Measurements from ENCODE around the gene NEDD9.
A peak's percentile ranks its signal among the peaks of the same experiment; 100 is the strongest.

NEDD9 gene

GRCh38 chr6:11232193-11232769, at the start of gene NEDD9:
TSS of gene NEDD9 (minus strand) at chr6:11232668. CDS start at chr6:11232515, 153 bp downstream.
- DNase-seq (ENCODE audit: low spot score) = peak; percentile 92

GRCh38 chr6:11282245-11282644, 49.8 kb upstream of the NEDD9 start:
- DNase-seq (ENCODE audit: low spot score) = no peak

- no peak for DNase-seq (ENCODE audit: low spot score)
Observed at GRCh38 chr6:11280394-11280793, 47.9 kb upstream of the NEDD9 start.

- no peak for DNase-seq (ENCODE audit: low spot score)
Observed at GRCh38 chr6:11279284-11279689, 46.8 kb upstream of the NEDD9 start.

- DNase-seq (ENCODE audit: low spot score) = no peak
Observed at GRCh38 chr6:11278207-11278559, 45.7 kb upstream of the NEDD9 start.

GRCh38 chr6:11277275-11278206, 45.1 kb upstream of the NEDD9 start:
- peak; percentile 62 for DNase-seq (ENCODE audit: low spot score)

GRCh38 chr6:11276911-11277274, 44.4 kb upstream of the NEDD9 start:
- DNase-seq (ENCODE audit: low spot score) = no peak

- DNase-seq (ENCODE audit: low spot score) = no peak
Observed at GRCh38 chr6:11276228-11276627, 43.8 kb upstream of the NEDD9 start.

- no peak for DNase-seq (ENCODE audit: low spot score)
Observed at GRCh38 chr6:11275598-11275997, 43.1 kb upstream of the NEDD9 start.

- no peak for DNase-seq (ENCODE audit: low spot score)
Observed at GRCh38 chr6:11273406-11274065, 41.1 kb upstream of the NEDD9 start.

- no peak for DNase-seq (ENCODE audit: low spot score)
Observed at GRCh38 chr6:11272491-11273192, 40.2 kb upstream of the NEDD9 start.

GRCh38 chr6:11271228-11272020, 39.0 kb upstream of the NEDD9 start:
- DNase-seq (ENCODE audit: low spot score) = no peak

- no peak for DNase-seq (ENCODE audit: low spot score)
Observed at GRCh38 chr6:11270030-11271027, 37.9 kb upstream of the NEDD9 start.

- no peak for DNase-seq (ENCODE audit: low spot score)
Observed at GRCh38 chr6:11268978-11269377, 36.5 kb upstream of the NEDD9 start.

- no peak for DNase-seq (ENCODE audit: low spot score)
Observed at GRCh38 chr6:11266926-11267325, 34.5 kb upstream of the NEDD9 start.

- no peak for DNase-seq (ENCODE audit: low spot score)
Observed at GRCh38 chr6:11265932-11266331, 33.5 kb upstream of the NEDD9 start.

GRCh38 chr6:11264100-11264499, 31.6 kb upstream of the NEDD9 start:
- no peak for DNase-seq (ENCODE audit: low spot score)

GRCh38 chr6:11263291-11263775, 30.9 kb upstream of the NEDD9 start:
- DNase-seq (ENCODE audit: low spot score) = peak; percentile 74

- DNase-seq (ENCODE audit: low spot score) = no peak
Observed at GRCh38 chr6:11262242-11262641, 29.8 kb upstream of the NEDD9 start.

Data from kidney capillary endothelial cell (primary cell).